CD4-positive, alpha-beta T cell treated with Interleukin-6 at 100 ng/mL for 8 hours (primary cell): Measurements from ENCODE around the gene CNOT3.
"Not testable (repeated sequence)": the region's sequence is repeated elsewhere in the genome, so short reads cannot be mapped to it uniquely, and the experiment has no call there.

Experiments
- DNase-seq: peaks from one replicate; pipeline ENCODE4 v3.0.0-alpha.2; 2020; ENCODE audit warnings: mixed read lengths, low spot score

Gene CNOT3

DNA sequence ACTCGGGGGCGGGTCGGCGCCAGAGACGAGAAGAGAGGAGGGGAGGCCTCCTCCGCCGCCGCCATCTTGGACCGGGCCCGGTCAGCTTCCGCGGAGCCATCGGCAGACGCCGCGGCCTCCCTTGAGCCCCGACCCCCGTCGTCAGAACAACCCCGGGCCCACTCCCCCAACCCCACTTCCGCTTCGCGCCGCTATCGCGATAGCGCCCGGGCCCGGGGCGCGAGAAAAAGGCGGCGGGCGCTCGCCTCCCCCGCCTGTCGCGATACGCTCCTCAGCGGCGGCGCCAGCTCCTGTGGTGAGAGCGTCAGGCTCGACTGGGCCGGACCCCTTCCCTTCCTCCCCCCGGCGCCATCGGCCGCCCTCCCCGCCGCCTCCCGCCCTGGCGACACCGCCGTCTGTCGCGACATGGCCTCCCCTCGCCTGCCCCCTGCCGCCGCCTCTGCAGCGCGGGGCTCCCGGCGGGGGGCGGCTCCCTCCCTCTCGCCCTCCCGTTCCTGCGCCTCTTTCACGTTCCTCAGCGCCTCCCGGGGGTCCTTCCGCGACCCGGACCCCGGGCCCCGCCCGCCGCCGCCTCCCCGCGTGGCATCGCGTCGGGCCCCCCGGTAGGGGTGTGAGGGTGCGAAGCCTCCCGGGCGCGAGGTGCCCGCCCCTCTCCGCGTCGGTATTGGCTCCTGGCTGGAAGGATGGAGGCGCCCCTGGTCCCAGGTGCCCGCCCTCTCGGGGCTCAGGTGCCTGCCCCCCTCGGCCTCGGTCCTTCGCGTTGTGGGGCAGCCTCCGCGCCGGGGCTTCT, at the start of gene CNOT3:
CNOT3 (plus strand) TSS at position 64 of the 790 bp plus-strand sequence. CDS start 5,217 bp downstream, outside the sequence.
- DNase-seq: no peak

DNA sequence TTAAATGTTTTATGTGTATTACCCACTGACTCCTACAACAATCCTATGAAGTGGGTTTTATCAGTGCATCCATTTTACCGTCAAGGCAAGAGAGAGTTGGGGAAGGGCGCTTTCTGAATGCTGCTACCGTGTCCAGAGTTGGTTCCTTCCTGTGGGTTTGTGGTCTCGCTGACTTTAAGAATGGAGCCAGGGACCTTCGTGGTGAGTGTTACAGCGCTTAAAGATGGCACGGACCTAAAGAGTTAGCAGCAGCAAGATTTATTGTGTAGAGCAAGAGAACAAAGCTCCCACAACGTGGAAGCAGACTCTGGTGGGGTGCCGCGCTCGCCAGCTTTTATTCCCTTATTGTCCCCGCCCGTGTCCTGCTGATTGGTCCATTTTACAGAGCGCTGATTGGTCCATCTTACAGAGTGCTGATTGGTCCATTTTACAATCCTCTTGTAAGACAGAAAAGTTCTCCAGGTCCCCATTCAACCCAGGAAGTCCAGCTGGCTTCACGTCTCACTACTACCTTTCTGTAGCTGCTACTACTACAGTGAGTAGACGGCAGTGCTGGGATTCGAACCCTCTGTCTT, 43.0 kb upstream of the CNOT3 start:
- no peak for DNase-seq

DNA sequence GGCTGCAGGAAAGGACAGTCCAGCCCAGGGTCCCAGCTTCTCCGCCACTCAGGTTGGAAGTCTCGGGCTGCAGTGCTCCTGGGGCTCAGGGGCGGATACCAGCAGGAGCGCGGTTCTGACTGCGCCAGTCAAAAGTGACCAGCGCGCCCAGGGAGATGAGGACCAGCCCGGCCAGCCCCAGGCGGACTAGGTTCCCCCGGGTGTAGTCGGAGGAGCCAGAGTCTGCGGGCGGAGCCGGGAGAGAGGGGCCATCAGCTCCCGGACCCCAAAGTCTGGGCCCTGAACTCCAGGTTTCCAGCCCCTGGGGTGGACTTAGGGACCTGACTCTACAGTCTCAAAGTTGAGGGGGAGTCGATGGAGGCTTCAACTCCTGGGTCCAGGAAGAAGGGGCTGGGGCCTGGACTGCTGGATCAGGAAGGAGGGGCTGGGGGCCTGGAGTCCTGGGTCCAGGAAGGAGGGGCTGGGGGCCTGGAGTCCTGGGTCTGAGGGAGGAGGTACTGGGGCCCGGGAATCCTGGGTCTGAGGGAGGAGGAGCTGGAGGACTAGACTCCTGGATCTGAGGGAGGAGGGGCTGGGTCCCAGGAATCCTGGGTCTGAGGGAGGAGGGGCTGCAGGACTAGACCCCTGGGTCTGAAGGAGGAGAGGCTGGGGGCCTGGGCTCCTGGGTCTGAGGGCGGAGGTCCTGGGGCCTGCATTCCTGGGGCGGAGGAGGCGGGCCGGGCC, 42.3 kb upstream of the CNOT3 start:
- no peak for DNase-seq

DNA sequence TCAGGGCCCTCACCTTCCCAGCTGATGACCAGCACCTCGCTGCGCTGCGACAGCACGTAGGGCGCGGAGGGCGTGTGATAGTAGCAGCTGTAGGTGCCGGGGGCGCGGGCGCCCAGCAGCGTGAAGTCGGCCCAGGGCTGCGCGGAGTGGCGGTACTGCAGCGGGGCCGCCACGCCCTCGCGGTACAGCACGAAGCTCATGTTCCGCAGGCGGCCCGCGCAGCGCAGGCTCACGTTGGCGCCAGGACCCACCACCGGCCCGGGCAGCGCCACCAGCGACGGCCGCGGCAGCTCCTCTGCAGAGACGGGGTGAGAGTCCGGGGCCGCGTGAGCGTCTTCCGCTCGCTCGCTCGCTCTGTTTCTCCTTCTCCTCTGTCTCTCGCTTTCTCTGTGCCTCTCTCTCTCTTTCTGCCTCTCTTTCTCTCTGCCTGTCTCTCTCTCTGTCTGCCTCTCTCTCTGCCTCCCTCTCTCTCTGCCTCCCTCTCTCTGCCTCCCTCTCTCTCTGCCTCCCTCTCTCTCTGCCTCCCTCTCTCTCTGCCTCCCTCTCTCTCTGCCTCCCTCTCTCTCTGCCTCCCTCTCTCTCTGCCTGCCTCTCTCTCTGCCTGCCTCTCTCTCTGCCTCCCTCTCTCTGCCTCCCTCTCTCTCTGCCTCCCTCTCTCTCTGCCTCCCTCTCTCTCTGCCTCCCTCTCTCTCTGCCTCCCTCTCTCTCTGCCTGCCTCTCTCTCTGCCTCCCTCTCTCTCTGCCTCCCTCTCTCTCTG, 41.5 kb upstream of the CNOT3 start:
- DNase-seq: peak; percentile 48

DNA sequence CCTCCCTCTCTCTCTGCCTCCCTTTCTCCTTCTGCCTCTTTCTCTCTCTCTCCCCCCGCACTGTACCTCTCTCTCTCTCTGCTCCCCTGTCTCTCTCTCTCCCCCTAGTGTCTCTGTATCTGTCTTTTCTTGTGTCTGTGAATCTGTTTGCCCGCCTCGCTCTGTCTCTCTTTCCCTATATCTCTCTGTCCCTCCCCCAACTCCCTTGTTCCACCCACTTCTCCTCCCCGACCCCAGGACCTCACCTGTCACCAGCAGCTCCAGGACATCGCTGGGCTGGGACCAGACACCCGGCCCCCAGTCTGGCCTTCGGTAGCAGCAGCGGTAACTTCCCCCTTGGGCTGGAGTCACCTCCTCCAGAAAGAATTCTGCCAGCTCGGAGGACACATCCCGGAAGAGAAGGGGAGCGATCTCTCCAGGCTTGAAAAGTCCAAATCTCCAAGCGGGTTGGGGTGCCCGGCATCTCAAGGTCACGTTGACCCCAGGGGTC, 40.9 kb upstream of the CNOT3 start:
- DNase-seq: peak; percentile 29

DNA sequence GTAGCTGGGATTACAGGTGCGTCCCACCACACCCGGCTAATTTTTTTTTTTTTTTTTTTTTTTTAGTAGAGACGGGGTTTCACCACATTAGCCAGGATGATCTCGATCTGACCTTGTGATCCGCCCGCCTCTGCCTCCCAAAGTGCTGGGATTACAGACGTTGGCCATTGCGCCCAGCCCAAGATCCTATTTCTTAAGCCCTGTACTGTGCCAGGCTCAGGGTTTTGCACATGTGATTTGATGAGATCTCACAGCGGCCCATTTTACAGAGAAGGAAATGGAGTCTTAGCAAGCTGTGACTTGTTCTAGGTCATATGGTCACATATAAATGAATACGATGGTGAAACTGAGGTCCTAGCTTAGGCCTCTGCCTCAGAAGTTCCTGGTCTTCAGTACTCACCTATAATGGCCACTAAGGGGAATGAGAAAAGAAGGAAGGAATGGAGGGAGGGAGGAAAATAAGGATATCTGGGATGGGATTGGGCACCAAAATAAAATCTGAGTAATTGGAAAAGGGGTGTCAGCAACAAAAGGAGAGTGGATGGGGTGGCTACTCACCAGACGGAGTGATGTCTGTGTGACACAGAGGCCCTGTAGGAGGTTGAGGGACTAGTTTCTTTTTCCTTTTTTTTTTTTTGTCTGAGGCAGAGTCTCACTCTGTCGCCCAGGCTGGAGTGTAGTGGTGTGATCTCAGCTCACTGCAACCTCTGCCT, 38.2 kb upstream of the CNOT3 start:
- no peak for DNase-seq

DNA sequence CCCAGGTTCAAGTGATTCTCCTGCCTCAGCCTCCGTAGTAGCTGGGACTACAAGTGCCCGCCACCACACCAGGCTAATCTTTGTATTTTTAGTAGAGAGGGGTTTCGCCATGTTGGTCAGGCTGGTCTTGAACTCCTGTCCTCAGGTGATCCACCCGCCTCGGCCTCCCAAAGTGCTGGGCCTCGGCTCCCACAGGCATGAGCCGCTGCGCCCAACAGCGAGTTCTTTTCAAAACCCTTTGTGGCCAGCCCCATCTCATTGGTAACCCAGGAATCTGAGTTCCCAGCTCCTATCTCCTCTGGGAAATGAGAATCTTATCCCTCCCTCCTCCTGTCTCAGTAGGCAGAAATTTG, 37.7 kb upstream of the CNOT3 start:
- DNase-seq: not testable (repeated sequence)

DNA sequence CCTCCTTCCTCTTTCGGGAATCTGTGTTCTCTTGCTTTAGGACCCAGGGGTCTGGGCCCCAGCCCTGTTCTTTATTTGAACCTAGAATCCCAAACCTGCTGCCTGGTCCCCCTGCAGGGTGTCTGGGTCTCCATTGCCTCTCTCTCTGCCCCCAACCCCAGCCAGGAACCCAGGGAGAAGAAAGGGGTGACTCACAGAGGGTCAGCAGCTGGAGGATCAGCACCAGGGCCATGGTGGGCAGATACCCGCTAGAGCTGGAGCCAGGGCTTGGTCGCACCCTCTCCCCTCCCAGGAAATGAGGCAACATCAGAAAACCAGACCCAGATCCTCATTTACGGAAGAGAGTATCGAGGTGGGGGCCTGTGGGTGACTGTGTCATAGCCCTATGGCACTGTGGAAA, 37.0 kb upstream of the CNOT3 start, which contains the start of gene OSCAR:
OSCAR (minus strand) TSS at position 243 of the 400 bp plus-strand sequence; CDS start at position 232, 11 bp downstream.
- DNase-seq: no peak

DNA sequence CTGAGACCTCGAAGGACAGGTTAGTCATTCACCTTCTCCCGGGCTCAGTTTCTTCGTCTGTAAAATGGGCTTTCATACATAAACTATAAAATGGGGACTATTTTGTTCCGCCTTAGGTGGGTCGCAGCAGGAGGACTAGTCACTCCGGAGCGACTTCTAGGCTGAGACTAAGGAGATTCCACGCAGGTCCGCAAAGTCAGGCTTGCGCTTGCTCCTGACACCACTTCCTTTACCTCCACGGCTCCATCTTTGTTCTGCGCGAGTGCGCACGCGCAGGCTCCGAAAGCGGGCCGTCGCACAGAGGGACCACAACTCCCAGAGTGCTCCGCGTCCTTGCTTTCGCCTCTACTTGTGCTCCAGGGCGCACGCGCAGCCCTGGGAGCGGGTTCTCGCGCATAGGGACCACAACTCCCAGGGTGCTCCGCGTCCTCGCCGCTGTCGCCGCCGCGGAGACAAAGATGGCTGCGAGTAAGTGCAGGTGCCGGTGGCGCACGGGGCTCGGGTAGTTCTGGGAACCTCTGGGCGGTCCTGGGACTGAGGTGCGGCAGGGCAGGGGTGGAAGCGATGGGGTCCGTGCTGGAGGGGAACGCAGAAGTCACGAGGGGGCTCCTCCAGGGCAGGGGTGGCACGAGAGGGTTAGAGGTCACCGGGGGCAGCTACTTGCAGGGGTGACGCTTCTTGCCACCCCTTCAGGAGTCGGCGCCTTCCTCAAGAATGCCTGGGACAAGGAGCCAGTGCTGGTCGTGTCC, 35.0 kb upstream of the CNOT3 start, which contains the start of gene NDUFA3:
NDUFA3 (plus strand) TSS at position 435 of the 749 bp plus-strand sequence; CDS start at position 459, 24 bp downstream.
- DNase-seq: peak; percentile 99

DNA sequence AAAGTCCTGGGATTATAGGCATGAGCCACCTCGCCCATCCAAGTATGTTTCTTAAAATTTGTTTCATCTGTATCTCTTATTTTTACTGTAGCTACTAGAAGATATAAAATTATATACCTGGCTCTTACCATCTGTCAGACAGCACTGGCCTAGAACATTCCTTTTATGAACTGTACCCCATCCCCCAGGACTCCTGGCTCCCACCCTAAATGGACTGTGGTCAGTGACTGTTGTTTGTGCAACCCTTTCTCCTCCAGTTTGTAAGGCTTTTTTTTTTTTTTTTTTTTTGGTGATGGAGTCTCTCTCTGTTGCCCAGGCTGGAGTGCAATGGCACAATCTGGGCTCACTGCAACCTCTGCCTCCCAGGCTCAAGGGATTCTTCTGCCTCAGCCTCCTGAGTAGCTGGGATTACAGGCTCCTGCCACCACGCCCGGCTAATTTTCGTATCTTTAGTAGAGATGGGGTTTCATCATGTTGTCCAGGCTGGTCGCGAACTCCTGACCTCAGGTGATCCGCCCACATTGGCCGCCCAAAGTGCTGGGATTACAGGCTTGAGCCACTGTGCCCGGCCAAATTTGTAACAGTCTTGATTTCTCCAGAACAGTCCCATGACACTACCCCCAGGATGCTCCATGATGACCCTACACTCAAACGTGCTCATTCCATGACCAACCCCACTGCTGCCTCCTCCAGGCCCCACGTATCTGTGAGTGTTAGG, 32.4 kb upstream of the CNOT3 start:
- no peak for DNase-seq

DNA sequence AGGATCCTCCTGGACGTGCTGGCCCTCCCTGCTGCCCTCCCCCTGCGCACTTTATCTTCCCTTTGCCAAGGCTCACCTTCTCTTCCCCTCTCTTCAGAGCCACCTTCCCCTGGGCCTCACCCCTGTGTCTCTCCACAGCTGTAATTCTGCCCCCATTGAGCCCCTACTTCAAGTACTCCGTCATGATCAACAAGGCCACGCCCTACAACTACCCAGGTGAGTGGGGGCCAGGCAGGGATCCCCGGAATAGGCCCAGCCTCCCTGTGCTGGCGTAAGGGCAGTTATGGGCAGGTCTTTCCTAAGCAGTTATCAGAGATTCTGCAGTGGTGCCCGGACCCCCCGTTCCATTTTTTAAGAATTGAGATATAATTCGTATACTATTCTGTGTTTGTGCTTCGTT, 31.8 kb upstream of the CNOT3 start:
- DNase-seq: no peak

DNA sequence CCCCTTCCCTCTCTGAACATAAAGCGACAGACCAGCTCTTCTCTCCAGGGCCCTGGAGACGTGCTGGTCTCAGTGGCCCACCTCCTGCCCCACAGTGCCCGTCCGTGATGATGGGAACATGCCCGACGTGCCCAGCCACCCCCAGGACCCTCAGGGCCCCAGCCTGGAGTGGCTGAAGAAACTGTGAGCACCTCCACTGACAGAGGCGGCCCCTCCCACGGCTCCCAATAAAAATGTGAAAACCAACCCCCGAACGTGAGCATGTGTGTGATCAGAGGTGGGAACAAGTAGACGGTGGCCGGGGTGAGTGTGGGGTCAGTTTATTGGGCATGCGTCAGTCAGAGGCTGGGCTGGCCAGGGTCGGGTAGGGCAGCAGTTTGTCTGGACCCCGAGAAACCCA, 30.8 kb upstream of the CNOT3 start:
- DNase-seq: no peak

DNA sequence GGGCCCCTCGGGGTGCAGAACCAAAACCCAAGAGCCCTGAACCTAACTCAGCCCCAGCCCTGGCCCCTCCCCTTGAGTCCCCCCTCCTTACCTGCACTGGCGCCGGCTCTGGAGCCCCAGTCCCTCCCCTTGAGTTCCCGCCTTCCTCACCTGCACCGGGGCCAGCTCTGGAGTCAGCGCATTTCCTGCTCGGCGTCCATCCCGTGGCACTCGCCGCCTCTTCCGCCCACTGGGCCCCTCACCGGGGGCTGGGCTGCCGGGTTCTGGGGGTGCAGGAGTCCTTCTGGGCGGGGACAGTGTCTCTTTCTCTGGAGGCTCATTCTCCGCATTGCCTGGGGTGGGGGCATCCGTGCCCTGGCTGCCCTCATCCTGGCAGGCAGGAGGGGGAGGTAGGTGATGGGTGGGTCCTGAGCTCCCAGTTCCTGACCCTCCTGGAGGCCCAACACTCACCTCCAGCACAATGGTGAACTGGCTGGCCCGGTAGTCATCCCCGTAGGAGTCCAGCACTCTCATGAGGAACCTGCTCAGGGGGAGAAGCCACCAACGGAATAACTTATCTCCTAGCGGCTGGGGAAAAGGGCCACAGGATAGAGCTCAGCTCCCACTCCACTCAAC, 29.6 kb upstream of the CNOT3 start:
- DNase-seq: no peak

DNA sequence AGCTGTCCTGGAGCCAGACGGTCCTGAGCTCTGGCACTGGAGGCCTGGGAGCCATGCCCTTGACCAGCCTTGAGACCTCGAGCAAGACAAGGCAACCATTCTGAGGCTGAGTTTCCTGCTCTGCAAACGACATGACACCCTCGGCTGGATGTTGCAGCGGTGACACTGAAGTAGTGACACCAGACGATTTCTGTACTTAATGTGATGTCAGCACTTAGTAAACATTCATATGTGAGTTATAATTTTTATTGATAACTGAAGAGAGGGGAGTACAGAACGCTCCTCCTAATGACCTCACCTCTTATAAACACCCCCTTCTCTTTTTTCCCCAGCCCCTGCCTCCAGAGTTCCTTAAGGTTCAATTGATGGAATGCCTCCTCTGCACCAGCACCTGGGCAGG, 29.1 kb upstream of the CNOT3 start:
- DNase-seq: no peak

DNA sequence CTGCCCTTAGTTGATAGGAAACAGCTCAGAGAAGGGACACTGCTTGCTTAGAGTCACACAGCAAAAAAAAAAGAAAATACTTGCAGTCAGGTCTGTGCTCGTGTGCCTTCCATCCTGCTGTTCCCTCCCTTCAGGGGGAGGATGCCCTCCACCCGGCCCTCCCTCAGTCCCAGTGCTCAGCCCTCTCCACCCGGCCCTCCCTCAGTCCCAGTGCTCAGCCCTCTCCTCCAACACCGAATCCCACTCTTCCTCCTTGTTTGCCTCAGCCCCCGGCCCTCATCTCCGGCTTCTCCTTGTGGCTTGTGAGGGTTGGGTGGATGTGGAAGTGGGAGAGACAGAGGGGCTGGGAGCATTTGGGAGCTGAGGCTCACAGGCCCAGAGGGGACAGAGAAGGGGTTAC, 27.9 kb upstream of the CNOT3 start:
- no peak for DNase-seq

DNA sequence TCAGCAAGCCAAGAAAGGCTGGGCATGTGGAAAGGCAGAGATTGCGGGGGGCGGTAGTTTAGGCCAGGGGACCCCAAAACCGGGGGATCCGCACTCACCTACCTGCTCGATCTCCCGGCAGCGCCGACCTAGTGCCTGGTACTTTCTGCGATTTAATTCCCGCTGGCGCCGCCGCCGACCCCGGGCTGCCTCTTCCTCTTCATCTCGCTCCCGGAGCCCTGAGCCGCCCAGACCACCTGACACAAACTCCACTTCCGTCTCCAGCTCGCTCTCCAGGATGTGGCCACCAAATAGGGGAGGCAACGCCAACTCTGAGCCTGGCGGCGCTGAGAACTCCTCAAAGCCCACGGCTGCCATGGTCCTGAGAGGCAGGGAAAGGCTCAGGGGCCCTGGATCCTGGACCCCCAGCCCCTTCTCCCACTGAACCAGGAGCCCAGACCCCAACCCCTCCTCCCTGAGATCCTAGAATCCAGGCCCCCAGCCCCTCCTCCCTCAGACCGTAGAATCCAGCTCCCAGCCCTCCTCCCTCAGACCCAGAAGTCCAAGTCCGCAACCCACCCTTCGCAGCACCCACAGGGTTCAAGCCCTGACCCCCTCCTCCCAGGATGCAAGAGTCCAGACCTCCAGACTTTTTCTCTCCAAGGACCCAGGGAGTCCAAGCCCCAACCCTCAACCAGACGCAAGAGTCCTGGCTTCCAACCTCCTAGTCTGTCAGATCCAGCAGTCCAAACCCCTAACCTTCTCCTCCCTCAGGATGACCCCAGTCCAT, 23.0 kb upstream of the CNOT3 start:
- DNase-seq: peak; percentile 57

DNA sequence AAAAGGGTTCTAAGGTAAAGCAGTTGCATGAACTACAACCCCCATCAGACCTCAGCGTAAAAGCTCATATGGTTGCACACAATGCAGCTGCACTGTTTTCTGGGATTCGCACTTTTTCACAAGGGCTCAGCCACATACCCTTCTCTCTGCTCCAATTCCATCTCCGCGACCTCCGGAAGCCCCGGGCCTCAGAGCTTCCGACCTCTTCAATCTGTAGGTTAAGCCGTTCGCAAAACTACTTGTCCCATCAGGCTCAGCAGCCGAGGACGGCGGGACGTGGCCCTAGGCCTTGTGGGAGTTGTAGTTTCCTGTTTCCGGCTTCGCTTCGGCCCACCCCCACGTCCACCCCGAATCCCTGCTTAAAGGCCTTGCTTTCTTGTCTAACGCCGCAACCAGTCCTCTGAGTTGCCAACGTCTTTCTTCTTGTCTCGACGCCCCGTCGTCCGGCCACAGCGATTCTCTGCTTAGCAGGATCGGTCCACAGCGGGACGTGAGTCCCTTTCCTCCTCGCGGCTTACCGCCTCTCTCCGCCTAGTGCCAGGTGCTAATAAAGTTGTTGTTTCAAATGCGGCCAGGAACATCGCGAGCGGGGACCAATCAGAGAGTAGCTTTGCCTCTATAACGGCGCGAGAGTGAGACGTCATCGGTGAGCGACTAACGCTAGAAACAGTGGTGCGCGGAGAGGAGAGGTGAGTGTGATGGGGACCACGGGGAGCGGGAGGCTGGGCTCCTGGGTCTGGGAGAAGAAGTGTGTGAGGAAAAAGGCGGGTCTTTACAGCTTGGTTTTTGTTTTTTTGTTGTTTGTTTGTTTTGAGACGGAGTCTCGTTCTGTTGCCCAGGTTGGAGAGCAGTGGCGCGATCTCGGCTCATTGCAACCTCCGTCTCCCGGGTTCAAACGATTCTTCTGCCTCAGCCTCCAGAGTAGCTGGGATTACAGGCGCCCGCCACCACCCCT, 22.2 kb upstream of the CNOT3 start, which contains the start of the genes PRPF31 and TFPT:
PRPF31 (plus strand) TSS at position 646 of the 955 bp plus-strand sequence. CDS start 2,525 bp downstream, outside the sequence.
TFPT (minus strand) TSS at position 549 of the 955 bp plus-strand sequence; CDS start at position 161, 388 bp downstream.
- peak; percentile 94 for DNase-seq
